Erythroblast (primary cell): ENCODE measurements around the gene ADGRE2.
"Not testable (repeated sequence)": the region's sequence is repeated elsewhere in the genome, so short reads cannot be mapped to it uniquely, and the experiment has no call there.

Source experiments
- DNase-seq, 2 experiments: peaks; one replicate each; lab custom pipeline; 2025; lab: John Stamatoyannopoulos, UW
- GATA1 ChIP-seq: IDR thresholded peaks from 2 replicates; pipeline ENCODE4 v1.6.1; 2011; ENCODE audit warnings: low read depth, mild to moderate bottlenecking, control low read depth, low read length, moderate library complexity
- POLR2A ChIP-seq: IDR thresholded peaks from 2 replicates; pipeline ENCODE4 v1.6.1; 2011; ENCODE audit warnings: mild to moderate bottlenecking, low read length

The ADGRE2 gene

DNA sequence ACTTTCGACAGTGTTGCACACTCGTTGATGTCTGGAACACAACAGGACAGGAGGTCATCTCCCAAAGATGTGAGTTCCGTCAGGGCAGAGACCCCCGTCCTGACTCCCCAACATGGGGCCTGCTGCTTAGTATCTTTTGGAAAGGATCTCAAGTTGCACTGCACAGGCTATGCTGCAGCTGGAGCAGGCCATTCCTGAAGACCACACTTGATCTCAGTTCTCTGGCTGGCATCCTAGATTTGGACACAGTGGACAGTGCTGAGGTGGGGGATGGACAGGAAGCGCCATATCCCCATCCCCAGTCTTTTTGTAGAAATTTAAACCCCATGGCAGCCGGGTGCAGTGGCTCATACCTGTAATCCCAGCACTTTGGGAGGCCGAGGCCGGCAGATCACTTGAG lies 5.9 kb downstream of the ADGRE2 start:
- no peak for DNase-seq

DNA sequence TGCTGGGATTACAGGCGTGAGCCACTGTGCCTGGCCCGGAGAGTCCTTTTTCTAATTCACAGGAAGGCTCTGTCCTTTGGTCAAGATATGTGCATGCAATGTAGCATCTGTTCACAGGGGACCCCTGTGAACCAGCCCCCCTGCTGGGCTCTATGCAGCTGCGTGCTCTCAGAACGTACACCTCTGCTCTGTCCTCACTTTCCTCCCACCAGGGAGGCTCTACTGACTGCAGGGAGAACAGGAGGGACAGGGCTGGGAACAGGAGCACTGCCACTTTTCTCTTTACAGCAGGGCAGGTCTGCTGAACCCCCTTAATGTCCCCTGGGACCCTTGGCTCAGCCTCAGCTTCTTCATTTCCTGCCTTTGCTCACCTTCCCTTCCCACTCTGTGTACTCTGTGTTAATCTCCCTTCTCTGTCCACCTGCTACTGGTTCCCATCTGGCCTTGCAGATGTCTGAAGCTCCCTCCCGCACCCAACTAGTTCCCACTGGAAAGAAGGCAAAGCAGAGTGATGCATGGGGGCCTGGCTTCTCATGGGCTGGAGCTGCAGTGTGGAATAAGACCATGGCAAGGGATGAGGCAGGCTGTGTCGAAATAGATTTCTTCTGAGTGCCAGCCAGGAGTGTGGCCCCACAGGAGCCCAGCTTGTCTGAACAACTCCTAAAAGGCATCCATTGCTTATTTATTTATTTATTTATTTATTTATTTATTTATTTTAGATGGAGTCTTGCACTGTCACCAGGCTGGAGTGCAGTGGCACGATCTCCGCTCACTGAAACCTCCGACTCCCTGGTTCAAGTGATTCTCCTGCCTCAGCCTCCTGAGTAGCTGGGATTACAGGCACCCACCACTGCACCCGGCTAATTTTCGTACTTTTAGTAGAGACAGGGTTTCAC lies 7.2 kb downstream of the ADGRE2 start:
- TF ChIP-seq POLR2A: no peak
- TF ChIP-seq GATA1: no peak
- no peak for DNase-seq

More for the DNA sequence above, 5.9 kb downstream of the ADGRE2 start:
- TF ChIP-seq GATA1: no peak
- no peak for TF ChIP-seq POLR2A

DNA sequence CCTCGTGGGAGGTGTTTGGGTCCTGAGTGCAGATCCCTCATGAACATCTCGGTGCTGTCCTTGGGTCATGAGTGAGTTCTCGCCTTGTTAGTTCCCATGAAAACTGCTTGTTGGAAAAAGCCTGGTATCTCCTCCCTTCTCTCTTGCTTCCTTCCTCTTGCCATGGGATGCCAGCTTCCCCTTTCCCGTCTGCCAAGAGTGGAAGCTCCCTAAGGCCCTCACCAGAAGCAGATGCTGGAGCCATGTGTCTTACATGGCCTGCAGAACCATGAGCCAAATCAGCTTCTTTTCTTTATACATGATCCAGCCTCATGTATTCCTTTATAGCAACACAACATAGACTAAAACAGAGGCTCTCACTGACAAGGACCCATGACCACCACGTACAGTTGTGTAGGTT lies 8.2 kb downstream of the ADGRE2 start:
- TF ChIP-seq GATA1 (no peak), POLR2A (no peak)
- DNase-seq: no peak

DNA sequence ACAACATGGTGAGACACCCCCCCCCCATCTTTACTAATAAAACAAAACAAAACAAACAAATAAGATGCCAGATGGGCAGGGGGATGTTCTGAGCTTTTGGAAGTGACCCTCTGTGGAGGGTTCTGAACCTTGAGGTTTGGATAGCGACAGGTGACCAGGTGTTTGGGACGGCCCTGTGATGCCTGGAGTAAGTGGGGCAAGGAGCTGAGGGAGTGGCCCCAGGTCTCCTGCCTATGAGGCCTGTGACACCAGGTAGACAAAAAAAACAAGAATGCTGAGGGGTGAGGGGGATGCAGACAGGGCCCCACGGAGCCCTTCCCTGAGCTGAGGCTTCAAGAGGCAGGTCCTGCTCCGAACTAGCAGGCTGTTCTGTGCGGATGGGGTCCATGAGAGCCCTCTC lies 9.2 kb downstream of the ADGRE2 start:
- TF ChIP-seq POLR2A: no peak
- TF ChIP-seq GATA1: no peak
- no peak for DNase-seq

DNA sequence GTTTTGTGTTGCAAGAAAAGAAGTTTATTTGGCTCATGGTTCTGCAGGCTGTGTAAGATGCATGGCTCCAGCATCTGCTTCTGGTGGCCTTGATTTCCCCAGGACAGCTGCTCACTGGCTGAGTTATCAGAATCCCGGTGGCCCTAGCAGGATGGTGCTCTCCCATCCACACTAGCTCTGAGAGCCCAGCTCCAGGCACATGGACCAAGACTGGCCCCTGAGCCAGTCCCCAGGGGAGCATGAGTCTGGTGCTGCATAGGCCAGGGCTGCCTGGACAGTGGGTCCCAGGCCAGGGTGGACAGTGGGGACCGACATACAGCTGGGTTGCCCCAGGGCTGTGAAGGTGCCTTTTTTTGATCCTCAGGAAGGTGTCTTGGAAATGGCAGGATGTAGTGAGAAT lies 10.4 kb downstream of the ADGRE2 start:
- no peak for DNase-seq
- peak; percentile 54 for TF ChIP-seq POLR2A
- TF ChIP-seq GATA1: no peak

DNA sequence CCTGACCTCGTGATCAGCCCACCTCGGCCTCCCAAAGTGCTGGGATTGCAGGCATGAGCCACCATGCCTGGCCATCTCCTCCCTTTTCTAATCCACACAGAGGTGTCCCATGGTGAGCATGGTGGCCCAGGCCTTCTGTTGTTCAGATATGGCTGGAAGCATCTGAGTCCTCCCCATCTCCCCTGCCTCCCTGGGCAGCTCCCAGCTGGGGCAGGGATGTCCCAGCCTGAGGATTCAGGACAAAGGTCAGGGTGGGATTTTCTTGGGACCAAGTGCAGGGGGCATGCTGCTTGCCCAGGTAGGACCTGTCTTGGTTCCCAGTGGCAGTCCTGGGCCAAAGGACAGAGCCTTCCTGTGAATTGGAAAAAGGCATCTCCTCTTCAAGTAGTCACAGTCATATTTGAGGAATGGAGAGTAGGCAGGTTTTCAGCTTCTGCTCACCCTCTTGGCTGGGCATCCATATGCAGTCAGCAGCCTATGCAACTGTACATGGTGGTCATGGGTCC lies 10.8 kb downstream of the ADGRE2 start:
- TF ChIP-seq GATA1 (no peak), POLR2A (peak; percentile 52)
- no peak for DNase-seq

DNA sequence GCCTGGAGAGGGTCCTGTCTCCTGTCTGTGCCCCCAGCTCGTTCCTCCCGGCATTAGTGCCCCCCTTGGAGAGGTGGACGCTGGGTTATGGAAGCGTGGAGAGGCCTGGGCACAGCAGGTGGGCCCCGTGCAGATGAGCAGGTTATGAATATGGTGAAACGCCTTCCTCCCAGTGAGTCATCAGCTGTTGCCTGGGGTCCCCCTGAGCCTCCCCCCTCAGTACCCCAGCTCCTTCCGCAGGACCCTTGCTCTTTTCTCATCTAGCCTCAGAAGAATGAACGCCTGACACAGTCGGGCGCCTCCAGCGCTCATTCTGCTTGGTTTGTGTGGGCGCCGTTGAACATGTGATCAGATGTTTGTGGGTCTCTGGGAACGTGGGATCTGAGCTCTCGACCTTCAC lies 12.5 kb downstream of the ADGRE2 start:
- not testable (repeated sequence) for DNase-seq

DNA sequence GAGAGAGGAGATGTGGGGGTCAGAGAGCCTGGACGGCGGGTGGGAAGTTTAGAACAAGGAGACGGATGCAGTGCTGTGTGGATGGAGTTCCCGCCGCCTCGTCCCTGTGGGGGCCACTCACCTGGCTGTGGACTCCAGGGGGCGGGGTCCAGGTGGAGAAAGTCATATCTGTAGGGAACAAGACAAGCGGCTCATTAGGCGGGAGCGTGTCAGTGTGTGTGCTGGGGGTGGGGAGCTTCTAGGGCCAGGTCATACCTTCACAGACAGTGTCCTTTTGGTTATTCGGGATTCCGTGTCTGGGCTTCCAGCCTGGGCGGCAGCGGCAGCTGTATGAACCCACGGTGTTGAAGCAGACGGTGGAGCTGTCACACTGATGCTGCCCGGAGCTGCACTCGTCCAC lies 13.0 kb downstream of the ADGRE2 start:
- TF ChIP-seq POLR2A: peak; percentile 29
- DNase-seq: not testable (repeated sequence)

DNA sequence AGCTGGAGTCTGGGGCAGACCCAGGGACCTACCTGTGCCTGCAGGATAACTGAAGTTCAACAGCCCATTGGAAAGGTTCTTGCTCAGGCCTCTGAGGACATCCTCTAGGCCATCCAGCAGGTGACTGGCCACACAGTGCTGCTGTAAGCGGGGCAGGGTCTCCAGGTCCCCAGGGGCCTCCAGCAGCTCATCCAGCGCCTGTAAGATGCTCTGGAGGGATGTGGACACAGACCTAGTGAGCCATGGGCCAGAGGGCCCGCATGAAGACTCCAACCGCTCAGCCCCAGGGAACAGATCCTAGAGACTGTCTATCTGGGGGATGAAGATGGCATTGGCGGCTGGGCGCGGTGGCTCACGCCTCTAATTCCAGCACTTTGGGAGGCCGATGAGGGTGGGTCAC lies 14.0 kb downstream of the ADGRE2 start:
- no peak for TF ChIP-seq POLR2A
- no peak for TF ChIP-seq GATA1
- no peak for DNase-seq

DNA sequence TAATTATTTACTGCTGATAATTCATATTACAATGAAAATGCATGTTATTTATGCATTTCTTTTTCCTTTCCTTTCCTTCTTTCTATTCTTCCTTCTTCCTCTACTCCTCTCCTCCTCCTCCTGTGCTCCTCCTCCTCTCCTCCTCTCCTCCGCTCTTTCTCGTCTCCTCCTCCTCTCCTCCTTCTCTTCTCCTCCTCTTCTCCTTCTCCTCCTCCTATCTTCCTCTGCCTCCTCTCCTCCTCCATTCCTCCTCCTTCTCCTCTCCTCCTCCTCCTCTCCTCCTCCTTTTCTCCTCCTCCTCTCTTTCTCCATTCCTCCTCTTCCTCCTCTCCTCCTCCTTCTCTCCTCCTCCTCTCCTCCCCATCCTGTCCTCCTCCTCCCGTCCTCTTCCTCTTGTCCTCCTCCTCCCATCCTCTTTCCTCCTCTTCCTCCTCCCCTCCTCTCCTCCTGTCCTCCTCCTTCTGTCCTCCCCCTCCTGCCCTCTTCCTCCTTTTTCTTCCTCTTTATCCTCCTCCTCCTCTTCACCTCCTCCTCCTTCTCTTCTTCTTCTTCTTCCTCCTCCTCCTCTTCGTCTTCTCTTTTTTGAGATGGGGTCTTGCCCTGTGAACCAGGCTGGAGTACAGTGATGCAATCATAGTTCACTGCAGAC lies 14.7 kb downstream of the ADGRE2 start:
- no peak for DNase-seq

DNA sequence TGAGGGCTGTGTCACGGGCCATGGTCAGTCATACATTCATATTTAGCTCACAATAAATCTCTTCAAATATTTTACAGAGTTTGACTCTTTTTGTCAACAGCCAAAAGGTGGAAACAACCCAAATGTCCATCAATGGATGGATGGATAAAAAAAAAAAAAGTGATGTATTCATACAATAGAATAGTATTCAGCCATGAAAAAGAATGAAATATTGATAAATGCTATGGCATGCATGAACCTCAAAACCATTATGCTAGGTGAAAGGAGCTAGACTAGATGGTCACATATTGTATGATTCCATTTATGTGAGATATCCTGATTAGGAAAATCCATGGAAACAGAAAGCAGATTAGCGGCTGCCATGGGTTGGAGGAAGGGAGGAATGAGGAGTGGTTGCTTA lies 16.2 kb downstream of the ADGRE2 start:
- DNase-seq: no peak
- TF ChIP-seq GATA1: no peak
- TF ChIP-seq POLR2A: no peak

More for the DNA sequence above, 14.7 kb downstream of the ADGRE2 start:
- TF ChIP-seq POLR2A (no peak), GATA1 (no peak)

DNA sequence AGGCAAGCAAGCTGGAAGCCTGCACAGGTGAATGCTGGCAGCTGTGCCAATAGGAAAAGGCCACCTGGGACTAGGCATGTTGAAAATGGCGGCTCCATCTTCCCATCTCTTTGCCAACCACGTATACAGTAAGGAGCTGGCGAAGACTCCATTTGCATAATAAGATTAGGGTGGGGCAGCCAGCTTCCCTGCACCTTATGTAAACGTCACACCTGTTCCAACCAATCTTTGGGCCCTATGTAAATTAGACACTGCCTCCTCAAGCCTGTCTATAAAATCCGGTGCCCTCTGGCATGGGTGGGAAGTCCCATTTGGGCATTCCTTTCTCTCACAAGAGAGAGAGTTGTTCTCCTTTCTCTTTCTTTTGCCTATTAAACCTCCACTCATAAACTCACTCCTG lies 16.8 kb downstream of the ADGRE2 start:
- TF ChIP-seq GATA1 (no peak), POLR2A (no peak)
- DNase-seq: no peak

DNA sequence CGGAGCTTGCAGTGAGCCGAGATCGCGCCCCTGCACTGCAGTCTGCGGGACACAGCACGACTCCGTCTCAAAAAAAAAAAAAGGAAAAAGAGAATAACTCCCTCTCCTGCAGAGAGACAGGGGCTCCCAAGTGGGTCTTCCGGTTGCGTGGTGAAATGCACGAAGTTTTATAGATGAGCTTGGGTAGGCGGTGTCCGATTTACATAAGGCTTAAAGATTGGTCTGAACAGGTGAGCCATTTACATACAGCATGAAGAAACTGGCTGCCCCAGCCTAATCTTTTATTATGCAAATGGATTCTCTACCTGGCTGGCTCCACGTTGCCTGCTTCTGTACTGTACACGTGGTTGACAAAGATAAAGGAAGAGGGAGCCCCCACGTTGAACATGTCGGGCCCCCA lies 19.5 kb downstream of the ADGRE2 start:
- TF ChIP-seq POLR2A: no peak
- TF ChIP-seq GATA1: no peak
- DNase-seq: no peak

DNA sequence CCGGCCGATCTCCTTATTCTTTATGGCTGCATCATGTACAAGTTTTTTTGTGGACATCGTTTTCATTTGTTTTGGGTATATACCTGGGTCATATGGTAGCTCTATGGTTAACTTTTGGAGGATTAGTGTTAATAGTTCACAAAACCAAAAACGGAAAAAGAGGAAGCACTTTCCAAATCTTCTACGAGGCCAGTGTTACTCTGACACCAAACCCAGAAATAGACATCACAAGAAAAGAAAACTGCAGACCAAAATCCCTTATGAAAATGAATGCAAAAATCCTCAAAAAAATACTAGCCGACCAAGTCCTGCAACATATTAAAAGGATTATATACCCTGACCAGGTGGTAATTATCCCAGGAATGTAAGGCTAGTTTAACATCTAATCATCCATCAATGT lies 29.8 kb downstream of the ADGRE2 start:
- TF ChIP-seq POLR2A: no peak
- TF ChIP-seq GATA1: no peak

More for the DNA sequence above, 29.8 kb downstream of the ADGRE2 start:
- DNase-seq: no peak
